Measurements from ENCODE around the gene SUSD2.

- TF ChIP-seq CTCF (IDR thresholded peaks at IDR 0.05; ENCODE audit: low read depth, low read length, missing input control) (no peak), YY1 (IDR thresholded peaks at IDR 0.05) (no peak), SP1 (IDR thresholded peaks at IDR 0.05) (no peak), MAX (IDR thresholded peaks at IDR 0.05) (no peak), TAF1 (conservative IDR thresholded peaks at IDR 0.05) (no peak), GABPA (IDR thresholded peaks at IDR 0.05 in 1 of 2, conservative IDR thresholded peaks at IDR 0.05 in 1 of 2) (no peak), HNF4A (conservative IDR thresholded peaks at IDR 0.05) (no peak)
- TF ChIP-seq, protein P1, sequence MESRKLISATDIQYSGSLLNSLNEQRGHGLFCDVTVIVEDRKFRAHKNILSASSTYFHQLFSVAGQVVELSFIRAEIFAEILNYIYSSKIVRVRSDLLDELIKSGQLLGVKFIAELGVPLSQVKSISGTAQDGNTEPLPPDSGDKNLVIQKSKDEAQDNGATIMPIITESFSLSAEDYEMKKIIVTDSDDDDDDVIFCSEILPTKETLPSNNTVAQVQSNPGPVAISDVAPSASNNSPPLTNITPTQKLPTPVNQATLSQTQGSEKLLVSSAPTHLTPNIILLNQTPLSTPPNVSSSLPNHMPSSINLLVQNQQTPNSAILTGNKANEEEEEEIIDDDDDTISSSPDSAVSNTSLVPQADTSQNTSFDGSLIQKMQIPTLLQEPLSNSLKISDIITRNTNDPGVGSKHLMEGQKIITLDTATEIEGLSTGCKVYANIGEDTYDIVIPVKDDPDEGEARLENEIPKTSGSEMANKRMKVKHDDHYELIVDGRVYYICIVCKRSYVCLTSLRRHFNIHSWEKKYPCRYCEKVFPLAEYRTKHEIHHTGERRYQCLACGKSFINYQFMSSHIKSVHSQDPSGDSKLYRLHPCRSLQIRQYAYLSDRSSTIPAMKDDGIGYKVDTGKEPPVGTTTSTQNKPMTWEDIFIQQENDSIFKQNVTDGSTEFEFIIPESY (IDR thresholded peaks at IDR 0.05) = no peak
Measured at GRCh38 chr22:24176040-24176439, 5.2 kb upstream of the SUSD2 start.
